Raji (cell line): Measurements from ENCODE around the gene TSPAN16.

Experiments
- POLR2A ChIP-seq: IDR thresholded peaks from 2 replicates; pipeline ENCODE4 v1.6.1; 2011; ENCODE audit warnings: low read depth, low read length, control low read depth; ENCODE audit not compliant: insufficient read depth

Gene TSPAN16

DNA sequence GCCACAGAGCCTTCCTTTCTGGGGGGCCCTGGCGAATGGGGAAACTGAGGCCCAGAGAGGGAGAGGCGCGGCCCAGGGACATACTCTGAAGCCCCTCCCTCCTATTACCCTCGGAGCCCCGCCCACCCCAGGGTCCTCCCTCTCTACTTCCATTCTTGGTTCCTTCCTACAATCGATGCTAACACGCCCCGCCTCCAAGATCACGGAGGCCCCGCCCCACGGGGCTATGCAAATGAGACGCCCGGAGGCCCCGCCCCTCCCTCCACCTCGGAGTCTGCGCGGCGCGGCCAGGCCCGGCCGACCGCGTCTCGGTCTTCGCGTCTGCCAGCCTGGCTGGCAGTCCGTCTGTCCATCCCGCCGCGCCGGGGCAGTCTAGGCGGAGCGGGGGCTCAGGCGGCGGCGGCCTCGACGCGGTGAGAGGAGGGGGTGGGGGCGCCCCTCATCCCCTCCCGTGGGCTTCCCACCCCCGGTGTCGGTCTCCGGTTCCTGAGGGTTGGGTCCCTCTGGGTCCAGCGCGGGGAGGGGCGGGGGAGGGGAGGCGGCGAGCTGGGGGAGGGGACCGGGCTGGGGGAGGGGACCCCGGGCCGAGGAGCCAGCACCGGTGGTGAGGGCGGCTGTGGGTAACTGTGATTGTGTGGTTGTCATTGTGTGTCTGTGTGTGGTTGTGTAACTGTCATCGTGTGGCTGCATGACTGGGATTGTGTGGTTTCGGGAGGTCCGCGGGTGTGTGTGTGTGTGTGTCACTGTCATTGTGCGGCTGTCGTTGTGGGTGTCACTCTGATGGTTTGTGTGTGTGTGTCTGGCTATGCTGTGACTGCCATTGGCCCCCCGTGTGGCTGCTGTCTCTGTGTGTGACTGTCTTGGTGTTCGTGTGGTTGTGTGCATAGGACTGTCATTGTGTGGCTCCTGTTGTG, 59.5 kb downstream of the TSPAN16 start, which contains the start of gene PLPPR2:
Gene PLPPR2 (plus strand): TSS at position 273 of the 914 bp plus-strand sequence. CDS start 2,242 bp downstream, outside the sequence.
- TF ChIP-seq POLR2A = no peak

GRCh38 chr19:11356074-11356397, 60.1 kb downstream of the TSPAN16 start:
- TF ChIP-seq POLR2A = no peak

DNA sequence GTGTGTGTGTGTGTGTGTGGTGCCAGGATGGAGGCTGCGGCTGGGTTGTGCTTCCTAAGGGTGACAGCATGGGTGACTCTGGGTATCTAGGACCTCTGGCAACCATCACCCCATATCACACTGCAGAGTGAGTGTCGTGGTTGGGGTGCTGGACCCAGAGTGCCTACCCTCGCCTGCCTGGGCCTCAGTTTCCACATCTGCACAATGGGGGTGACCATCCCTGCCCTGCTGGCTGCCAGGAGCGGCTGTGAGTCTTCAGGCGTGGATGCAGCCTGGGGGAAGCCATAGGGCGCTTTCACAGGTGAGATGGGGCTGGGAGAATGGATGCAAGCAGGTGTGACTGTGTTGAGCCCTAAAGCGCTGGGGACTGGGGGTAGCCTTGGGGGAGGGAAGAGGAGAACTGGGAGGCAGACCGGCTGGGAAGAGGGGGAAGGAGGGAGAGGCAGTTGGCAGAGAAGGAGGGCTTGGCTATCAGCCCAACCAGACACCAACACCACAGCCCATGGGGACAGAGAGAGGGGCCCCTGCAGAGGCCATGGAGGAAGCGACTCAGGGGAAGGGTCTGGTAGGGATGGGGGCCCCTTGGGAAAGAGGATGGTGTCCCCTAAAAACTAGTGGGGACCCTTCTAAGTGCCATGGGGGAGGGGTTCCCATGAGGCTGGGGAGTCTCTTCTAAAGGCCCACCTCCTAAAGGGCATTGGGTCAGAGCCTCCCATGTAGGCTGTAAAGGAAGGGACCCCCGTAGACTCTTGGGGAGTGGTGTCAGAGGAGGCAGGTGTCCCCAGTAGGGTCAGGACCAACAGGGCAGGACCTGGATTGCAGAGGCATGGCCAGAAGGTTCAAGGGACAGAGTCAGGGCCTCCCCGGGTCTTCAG, 61.0 kb downstream of the TSPAN16 start:
- TF ChIP-seq POLR2A = no peak

DNA sequence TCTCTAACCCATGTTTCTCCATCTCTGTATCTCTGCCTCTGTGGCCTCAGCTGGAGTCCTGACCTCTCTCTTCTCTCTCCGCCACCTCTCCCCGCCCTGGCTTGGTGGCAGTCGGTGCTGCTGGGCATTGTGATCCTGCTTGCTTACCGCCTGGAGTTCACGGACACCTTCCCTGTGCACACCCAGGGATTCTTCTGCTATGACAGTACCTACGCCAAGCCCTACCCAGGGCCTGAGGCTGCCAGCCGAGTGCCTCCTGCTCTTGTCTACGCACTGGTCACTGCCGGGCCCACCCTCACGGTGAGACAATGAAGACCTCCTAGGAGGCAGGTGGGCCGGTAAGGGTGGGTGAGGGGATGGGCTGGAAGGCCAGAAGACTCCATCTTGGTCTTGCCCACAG, 63.5 kb downstream of the TSPAN16 start:
- TF ChIP-seq POLR2A = no peak

- no peak for TF ChIP-seq POLR2A
Observed at GRCh38 chr19:11361037-11361770, 65.2 kb downstream of the TSPAN16 start.

- no peak for TF ChIP-seq POLR2A
Observed at GRCh38 chr19:11361771-11362731, 66.1 kb downstream of the TSPAN16 start.

DNA sequence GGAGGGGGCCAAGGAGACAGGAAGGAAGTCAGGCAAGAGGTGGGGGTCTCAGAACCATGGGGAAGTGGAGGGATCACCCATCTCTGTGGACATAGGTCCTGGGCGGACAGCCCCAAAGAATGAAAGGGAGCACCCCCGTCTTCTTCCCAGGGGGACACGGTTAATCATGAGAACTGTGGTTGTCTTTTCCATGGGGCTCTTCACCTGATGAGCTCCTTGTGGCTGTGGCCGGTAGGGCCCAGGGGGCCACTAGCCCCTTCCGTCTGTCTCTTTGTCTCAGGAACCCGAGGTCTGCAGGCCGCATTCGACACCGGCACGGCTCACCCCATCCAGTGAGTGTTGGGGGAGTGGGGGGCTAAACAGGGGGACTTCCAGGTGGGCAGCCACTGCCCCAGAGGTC, 67.9 kb downstream of the TSPAN16 start:
- TF ChIP-seq POLR2A = no peak

GRCh38 chr19:11364296-11364904, 68.4 kb downstream of the TSPAN16 start:
- no peak for TF ChIP-seq POLR2A

DNA sequence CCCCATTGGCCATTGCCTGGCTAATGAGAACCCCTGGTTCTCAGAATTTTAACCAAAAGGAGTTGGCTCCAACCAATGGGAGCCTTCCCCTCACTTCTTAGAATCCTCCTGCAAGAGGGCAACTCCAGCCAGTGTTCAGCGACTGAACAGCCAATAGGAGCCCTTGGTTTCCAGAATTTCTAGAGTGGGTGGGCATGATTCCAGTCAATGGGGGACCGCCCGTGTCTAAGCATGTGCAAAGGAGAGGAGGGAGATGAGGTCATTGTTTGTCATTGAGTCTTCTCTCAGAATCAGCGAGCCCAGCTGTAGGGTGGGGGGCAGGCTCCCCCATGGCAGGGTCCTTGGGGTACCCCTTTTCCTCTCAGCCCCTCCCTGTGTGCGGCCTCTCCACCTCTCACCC, 69.0 kb downstream of the TSPAN16 start:
- no peak for TF ChIP-seq POLR2A
